Hematopoietic multipotent progenitor cell treated with erythropoietin and hydrocortisone succinate and interleukin-3 and kit ligand, for 4 days (in vitro differentiated cells): ENCODE data around the gene GPAT3.

Experiments
- DNase-seq: peaks from one replicate; pipeline ENCODE4 v3.0.0-alpha.2; 2015

GPAT3 gene

DNA sequence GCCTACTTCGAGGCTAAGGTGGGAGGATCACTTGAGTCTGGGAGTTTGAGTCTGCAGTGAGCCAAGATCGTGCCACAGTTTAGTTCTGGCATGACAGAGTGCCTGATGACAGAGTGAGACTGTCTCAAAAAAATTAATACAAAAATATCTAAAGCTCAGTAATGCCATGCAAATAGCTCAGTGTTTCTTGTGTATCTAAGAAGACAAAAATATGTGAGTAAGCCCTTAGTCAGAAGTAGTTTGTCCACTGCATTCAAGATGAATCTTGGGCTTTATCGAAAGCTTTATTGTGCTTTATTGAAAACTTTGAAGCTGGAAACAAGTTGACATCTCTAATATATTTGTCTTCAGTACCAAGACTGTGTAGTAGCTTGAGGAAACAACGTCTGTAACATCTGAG lies 115.9 kb downstream of the GPAT3 start:
- DNase-seq, result no peak
